Hematopoietic multipotent progenitor cell (in vitro differentiated cells): ENCODE results near the gene FOXO1. TPM values are rescaled to one million over a fixed set of nuclear protein-coding genes. Genes with fewer than 3 reads are reported as not detected.
A peak's percentile ranks its signal among the peaks of the same experiment; 100 is the strongest.

Source experiments
- DNase-seq, 3 donors: peaks; one replicate each; pipeline ENCODE4 v3.0.0-alpha.2; 2011 to 2015; ENCODE audit warnings: low read depth in 2 of 3, low spot score in 2 of 3
- total RNA-seq: library from RNA; depleted of rRNA; stranded (reverse); fragments of >200 nt; gene quantifications from one replicate; pipeline ENCODE4 v1.2.3, GENCODE V29; 2012

Gene FOXO1
- total RNA-seq, 1 donor, result 21.8 TPM

GRCh38 chr13:40582531-40582930, 83.9 kb downstream of the FOXO1 start:
- DNase-seq, result no peak

GRCh38 chr13:40581277-40581579, 85.2 kb downstream of the FOXO1 start:
- peak in 1 of 3 donors; percentile 70 for DNase-seq

DNA sequence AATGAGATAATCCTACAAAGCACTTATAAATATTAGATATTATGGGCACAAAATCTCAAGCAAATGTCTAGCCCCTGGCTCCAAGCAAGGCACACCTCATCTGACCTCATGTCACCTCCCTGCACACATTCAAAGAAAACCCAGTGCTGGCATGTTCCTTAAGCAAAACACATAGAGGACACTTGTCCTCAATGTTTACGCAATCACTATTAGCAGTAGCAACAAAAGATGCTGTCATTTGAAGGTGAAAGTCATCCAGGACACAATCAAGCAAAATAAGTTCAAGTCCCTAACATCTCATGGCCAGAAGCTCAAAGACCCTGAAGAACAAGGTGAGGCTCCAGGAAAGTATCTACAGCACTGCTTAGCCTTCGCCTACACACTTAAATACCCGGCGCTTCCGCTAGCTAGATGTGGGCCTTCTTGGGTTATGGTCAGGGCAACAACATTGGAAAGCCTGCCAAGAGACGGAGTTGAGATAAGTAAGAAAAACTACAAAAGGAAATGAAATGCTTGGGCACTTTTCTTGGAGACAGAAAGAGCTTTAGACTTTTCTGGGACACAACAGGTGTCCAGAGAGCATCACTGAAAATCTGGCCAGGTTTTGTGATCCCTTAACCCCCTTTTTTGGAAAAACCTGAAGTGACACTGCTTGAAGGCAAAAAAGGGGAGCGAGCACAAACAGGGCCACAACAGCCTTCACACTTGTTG, 85.7 kb downstream of the FOXO1 start:
- no peak for DNase-seq

- no peak for DNase-seq
These were observed 86.9 kb downstream of the FOXO1 start for GRCh38 chr13:40579535-40579934.

GRCh38 chr13:40578055-40578454, 88.4 kb downstream of the FOXO1 start:
- no peak for DNase-seq

GRCh38 chr13:40576369-40576768, 90.1 kb downstream of the FOXO1 start:
- no peak for DNase-seq

DNA sequence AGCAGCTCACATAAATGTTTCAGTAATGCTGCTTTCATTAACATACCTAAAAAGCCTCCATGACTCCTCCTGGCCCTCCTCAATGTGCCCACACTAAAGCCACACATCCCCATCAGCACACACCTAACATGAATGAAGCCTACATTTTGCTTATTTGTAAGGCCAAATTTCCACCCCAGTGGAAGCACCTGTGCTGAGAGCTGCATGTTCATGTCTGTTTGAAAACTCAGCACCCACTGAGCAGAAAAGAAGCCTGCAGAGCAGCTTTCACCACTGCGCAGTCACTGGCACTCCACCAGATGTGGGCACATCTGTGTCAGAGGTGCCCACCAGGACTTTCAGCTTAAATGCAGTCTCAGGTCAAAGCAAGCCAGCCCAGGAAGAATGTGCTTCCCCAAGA, 93.5 kb downstream of the FOXO1 start:
- DNase-seq, result no peak

- no peak for DNase-seq
These were observed 95.0 kb downstream of the FOXO1 start for GRCh38 chr13:40571338-40571963.

DNA sequence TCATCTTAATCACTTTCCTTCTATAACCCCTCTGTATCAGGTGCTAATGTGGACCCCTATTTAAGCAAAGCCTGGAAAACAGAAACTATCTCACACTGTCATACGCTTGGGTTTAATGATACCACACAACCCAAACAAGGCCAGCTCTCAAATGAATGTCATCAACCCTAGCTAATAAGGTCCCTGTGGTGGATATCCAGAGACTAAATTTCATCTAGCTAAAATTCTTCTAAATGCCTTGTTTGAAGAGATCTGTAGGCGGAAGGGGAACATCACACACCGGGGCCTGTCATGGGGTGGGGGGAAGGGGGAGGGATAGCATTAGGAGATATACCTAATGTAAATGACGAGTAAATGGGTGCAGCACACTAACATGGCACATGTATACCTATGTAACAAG, 95.5 kb downstream of the FOXO1 start:
- no peak for DNase-seq

DNA sequence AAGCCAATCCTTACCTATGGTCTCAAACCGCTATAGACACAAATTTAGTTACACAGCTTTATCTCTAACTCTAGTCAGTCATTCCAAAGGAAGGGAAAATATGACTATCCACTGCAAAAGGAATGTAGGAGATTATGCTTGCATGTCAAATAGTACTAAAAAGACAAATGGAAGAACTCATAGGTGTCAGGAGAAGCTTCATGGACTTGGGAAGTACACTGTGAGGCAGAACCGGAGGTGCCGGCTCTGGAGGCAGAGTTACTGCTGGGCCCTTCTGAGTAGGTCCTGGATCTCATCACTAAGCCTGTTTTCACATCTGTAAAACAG, 97.5 kb downstream of the FOXO1 start:
- no peak for DNase-seq

GRCh38 chr13:40568246-40569023, 98.0 kb downstream of the FOXO1 start:
- no peak for DNase-seq

GRCh38 chr13:40566811-40567210, 99.6 kb downstream of the FOXO1 start:
- DNase-seq, result no peak

DNA sequence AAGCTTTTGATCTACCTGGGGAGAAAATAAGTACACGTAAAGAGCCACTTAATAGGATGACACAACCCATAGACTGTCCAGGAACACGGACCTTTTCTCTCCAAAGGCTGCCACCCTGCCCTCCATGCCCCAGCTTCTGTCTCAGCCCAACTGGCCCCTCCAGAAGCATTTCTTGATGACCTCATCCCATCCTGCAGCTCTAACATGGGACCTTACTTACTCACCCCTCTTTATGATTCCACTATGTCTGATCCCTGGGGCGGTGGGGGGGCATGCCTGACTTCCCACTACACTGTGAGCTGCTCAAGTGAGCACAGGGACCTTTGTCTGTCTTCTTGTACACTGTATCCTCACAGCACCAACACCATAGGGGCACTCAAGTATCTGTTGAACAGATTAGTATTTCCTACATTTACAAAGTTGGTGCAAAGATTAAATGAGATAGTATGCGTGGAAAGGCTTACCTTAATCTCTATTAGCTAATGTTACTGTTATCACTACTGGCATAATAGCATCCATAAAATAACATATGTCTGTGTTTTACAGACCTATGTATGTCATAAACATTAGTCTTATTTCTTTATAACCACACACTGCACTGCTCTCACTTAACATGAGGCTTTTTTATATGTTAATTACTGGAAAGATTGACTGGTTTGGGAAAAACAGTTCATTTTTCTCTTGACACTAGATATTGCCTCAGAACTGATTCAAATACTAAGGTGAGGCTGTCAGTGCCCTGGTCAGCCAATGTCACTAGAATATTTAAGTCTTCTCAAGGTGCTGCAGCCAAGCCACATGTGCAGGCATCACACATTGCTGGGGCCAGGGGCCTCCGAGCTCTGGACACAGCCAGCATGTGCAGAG, 100.9 kb downstream of the FOXO1 start:
- DNase-seq, result no peak

GRCh38 chr13:40564342-40565001, 102.0 kb downstream of the FOXO1 start:
- DNase-seq, result peak in 1 of 3 donors; percentile 44

DNA sequence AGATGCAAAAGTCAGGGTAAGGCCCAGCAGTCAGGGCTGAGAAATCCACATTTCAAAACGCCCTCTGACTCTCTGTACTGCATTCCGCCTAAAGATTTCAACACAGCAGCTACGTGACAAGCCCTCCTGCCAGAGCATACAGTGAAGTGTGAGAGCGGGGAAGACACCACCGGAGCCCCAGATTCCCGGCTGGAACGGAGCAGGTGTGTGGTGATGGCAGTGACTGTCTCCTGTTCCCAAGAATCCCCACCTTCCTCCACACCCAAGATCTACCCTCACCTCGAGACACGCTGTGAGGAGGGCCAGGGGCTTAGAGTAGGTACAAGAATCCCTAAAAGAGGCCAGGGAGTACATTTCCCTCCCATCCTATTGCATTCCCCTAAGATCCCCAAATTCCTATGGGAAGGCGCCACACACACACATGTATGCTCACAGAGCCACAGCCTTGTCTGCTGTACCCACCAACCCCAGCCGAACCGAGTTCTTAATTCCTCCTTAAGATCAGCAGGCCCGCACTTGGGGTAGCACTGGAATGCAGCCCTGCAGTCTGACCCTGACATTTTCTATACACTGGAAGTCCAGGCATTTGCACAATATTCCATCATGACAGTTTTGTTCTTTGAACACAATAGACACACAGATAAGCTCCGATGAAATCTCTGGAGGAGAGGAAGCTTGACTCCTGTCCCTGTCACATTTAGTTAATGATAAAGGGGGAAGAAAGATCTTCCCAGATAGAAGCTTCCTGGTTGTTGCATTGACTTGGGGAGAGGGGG, 102.9 kb downstream of the FOXO1 start:
- DNase-seq, result no peak

GRCh38 chr13:40562975-40563349, 103.5 kb downstream of the FOXO1 start:
- DNase-seq, result peak in 1 of 3 donors; percentile 37

DNA sequence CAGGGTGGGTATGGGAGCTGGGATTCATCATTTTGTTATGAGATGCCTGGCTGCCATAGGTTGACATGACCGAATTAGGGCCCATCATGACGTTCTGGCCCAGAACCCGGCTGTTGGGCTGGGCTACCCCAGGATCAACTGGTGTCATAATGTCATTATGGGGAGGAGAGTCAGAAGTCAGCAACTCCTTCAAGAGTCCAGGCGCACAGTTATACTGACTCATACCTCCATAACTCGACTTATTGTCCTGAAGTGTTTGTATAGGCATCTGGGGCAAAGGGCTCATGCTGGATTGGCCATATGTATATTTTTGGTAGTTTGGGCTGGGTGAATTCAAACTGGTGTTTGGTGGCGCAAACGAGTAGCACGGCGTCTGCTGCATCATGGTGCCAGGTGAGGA, 106.5 kb downstream of the FOXO1 start:
- DNase-seq, result no peak

DNA sequence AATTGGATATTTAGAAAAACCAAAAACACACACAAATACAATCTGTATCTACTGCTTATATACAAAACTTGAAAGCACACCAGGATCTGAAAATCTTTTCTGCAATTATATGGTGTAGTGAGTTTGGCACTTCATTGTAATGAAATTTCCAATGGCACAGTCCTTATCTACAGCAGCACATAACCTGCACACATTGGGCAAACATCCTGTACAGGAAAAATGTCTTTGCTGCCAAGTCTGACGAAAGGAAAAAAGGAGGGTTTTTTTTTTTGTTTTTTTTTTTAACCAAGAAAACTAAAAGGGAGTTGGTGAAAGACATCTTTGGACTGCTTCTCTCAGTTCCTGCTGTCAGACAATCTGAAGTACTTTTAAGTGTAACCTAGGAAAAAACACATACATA, 107.8 kb downstream of the FOXO1 start:
- peak in 1 of 3 donors; percentile 89 for DNase-seq

DNA sequence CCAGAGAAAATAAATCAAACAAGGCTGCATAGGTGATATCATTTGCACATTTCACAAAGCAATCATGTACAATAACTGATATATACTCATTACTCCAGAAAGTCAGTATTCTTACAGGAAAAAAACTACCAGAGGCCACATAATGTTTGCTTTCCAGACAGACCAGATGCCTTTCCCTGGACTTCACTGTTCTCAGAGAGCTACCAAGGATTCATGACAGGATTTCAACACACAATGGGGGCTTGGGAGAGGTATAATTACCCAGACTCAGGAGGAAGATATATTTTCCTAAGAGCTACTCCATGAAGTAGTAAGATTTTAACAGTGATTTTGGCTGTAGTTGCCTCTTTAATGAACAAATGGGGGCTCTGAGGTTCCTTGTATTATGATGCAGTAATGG, 110.0 kb downstream of the FOXO1 start:
- no peak for DNase-seq

GRCh38 chr13:40553356-40553755, 113.1 kb downstream of the FOXO1 start:
- DNase-seq, result no peak
